ENCODE results near the gene MT2A.

DNA sequence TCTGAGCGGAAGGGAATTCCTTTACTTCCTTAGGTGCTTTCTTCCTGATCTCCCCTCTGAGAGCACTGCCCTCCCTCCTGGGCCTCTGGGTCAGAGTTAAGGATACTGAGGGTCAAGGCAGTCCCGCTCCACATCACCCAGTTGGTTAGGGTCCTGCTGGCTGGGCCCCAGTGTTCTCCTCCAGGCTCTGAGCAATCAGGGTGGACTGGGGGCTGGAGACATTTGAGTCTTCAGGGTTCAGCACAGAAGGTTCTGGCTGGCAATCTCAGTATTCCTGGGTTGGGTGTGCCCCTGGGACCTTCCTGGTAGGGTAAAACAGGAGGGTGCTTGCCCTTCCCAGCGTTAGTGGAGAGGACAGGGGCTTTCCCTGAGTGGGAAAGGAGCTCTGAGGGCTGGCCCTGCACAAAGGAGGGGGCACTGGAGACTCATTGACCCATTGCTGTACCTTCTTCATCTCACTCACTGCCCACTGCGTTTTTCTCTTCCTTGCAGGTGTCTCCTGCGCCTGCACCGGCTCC lies 24.5 kb downstream of the MT2A start:
- TF ChIP-seq, protein P1, sequence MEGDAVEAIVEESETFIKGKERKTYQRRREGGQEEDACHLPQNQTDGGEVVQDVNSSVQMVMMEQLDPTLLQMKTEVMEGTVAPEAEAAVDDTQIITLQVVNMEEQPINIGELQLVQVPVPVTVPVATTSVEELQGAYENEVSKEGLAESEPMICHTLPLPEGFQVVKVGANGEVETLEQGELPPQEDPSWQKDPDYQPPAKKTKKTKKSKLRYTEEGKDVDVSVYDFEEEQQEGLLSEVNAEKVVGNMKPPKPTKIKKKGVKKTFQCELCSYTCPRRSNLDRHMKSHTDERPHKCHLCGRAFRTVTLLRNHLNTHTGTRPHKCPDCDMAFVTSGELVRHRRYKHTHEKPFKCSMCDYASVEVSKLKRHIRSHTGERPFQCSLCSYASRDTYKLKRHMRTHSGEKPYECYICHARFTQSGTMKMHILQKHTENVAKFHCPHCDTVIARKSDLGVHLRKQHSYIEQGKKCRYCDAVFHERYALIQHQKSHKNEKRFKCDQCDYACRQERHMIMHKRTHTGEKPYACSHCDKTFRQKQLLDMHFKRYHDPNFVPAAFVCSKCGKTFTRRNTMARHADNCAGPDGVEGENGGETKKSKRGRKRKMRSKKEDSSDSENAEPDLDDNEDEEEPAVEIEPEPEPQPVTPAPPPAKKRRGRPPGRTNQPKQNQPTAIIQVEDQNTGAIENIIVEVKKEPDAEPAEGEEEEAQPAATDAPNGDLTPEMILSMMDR (IDR thresholded peaks at IDR 0.05) = no peak
- no peak for TF ChIP-seq POLR2A (IDR thresholded peaks at IDR 0.05)
